Measurements from ENCODE around the gene FGFRL1. TPM values are rescaled to one million over a fixed set of nuclear protein-coding genes. Genes with fewer than 3 reads are reported as not detected.

FGFRL1 gene
- total and polyA plus RNA-seq, 2 of the 13 experiments (the other 11 are each of a cell fraction or from before 2014, with no cell fraction given) = 19.1 to 30.6 TPM

- TF ChIP-seq ZBTB46 (CRISPR knock-in tag; IDR thresholded peaks at IDR 0.05; ENCODE audit: borderline replicate concordance) (no peak), NPAS2 (CRISPR knock-in tag; IDR thresholded peaks at IDR 0.05; ENCODE audit: borderline replicate concordance) (no peak), ZNF724P (CRISPR knock-in tag; IDR thresholded peaks at IDR 0.05; ENCODE audit: borderline replicate concordance) (no peak; the same call in 1 of the 2 replicates), KDM5B (CRISPR knock-in tag; IDR thresholded peaks at IDR 0.05; ENCODE audit: borderline replicate concordance) (peak; percentile 43; the same call in 1 of the 2 replicates), PBX2 (CRISPR knock-in tag; IDR thresholded peaks at IDR 0.05) (no peak), ZSCAN25 (CRISPR knock-in tag; IDR thresholded peaks at IDR 0.05) (0 out of 2 replicates have a peak, but pooled peaks have one; percentile 63), ZNF468 (CRISPR knock-in tag; IDR thresholded peaks at IDR 0.05) (no peak), IRF9 (CRISPR knock-in tag; IDR thresholded peaks at IDR 0.05; ENCODE audit: borderline replicate concordance) (no peak; the same call in none of the 2 replicates), PLSCR1 (CRISPR knock-in tag; IDR thresholded peaks at IDR 0.05; ENCODE audit: borderline replicate concordance) (no peak), ARID4A (CRISPR knock-in tag; IDR thresholded peaks at IDR 0.05; ENCODE audit: borderline replicate concordance) (peak; percentile 85; the same call in 1 of the 2 replicates), MYC (CRISPR knock-in tag; IDR thresholded peaks at IDR 0.05; ENCODE audit: borderline replicate concordance) (peak; percentile 64; the same call in 1 of the 2 replicates), ZBTB2 (CRISPR knock-in tag; IDR thresholded peaks at IDR 0.05; ENCODE audit: low read depth) (peak; percentile 66), MAFK (conservative IDR thresholded peaks at IDR 0.05 in 1 of 2, IDR thresholded peaks at IDR 0.05 in 1 of 2; ENCODE audit: low read length in 2 of 2) (no peak), TSC22D2 (CRISPR knock-in tag; IDR thresholded peaks at IDR 0.05; ENCODE audit: borderline replicate concordance) (peak; percentile 50; the same call in 1 of the 2 replicates), SP1 (IDR thresholded peaks at IDR 0.05) (no peak), SP1 (CRISPR knock-in tag; IDR thresholded peaks at IDR 0.05) (peak; percentile 75), ZNF749 (CRISPR knock-in tag; IDR thresholded peaks at IDR 0.05; ENCODE audit: borderline replicate concordance) (peak; percentile 55; the same call in 1 of the 2 replicates)
Observed at GRCh38 chr4:992297-993110, 18.9 kb upstream of the FGFRL1 start (continued).

All from HepG2 (cell line).